A549 (cell line): Measurements from ENCODE around the gene TMEM135. TPM values are rescaled to one million over a fixed set of nuclear protein-coding genes. Genes with fewer than 3 reads are reported as not detected.
"Not testable (repeated sequence)": the region's sequence is repeated elsewhere in the genome, so short reads cannot be mapped to it uniquely, and the experiment has no call there.

Experiments
- ATAC-seq, 2 experiments: fragments of 200-7000 bp in 1 of 2; fragments of >200 bp in 1 of 2; cut with Nextera tagmentation in 1 of 2; cut with Tn5 transposase in 1 of 2; 3 replicates each; pipeline versions ENCODE4 v1.8.0 to v1.9.1; 2018 to 2020; ENCODE audit warnings: mild to moderate bottlenecking in 1 of 2, moderate library complexity in 1 of 2
- CTCF ChIA-PET: fragments of 300-600 bp; sonication (Branson Sonifier 250); formaldehyde crosslinking; extraction: SDS; loops from one replicate; lab custom pipeline; 2021; ENCODE audit warnings: antibody characterized with exemption, inconsistent platforms; lab: Yijun Ruan, JAX
- POLR2A ChIA-PET: fragments of 350-600 bp; formaldehyde crosslinking; extraction: SDS; loops from one replicate; lab custom pipeline; 2021; ENCODE audit warnings: antibody characterized with exemption, inconsistent platforms; lab: Yijun Ruan, JAX
- DNase-seq, 2 experiments: peaks; one replicate each; pipeline versions ENCODE4 v3.0.0 to v3.0.0-alpha.2; 2011 to 2016; ENCODE audit warnings: low read depth in 1 of 2, low spot score in 1 of 2
- FAIRE-seq: peaks from 2 replicates; lab custom pipeline; 2011; peaks lifted over from hg19 to GRCh38; lab: Jason Lieb, UNC
- H3K27ac ChIP-seq, 2 experiments: fragments of >200 bp; sonication (Bioruptor Twin); formaldehyde crosslinking; 3 replicates each; pipeline ENCODE4 v1.5.1; 2016 to 2017
- H3K4me1 ChIP-seq: fragments of >200 bp; sonication (Bioruptor Twin); formaldehyde crosslinking; 3 replicates; pipeline ENCODE4 v1.6.1; 2016
- H3K4me2 ChIP-seq: fragments of >200 bp; sonication (Bioruptor Twin); formaldehyde crosslinking; 3 replicates; pipeline ENCODE4 v1.6.1; 2016
- H3K4me3 ChIP-seq: fragments of >200 bp; sonication (Bioruptor Twin); formaldehyde crosslinking; 3 replicates; pipeline ENCODE4 v1.5.1; 2016
- H3K9me3 ChIP-seq: fragments of >200 bp; sonication (Bioruptor Twin); formaldehyde crosslinking; 3 replicates; pipeline ENCODE4 v1.6.1; 2016
- CHD2 ChIP-seq: fragments of 150-350 bp; IDR thresholded peaks from 2 replicates; pipeline ENCODE4 v1.6.1; 2014; ENCODE audit warnings: low read length; ENCODE audit not compliant: partially characterized antibody
- FOSB ChIP-seq: fragments of 250-450 bp; sonication (Bioruptor Pico); IDR thresholded peaks from 2 replicates; pipeline ENCODE4 v1.5.0; 2020; ENCODE audit warnings: mild to moderate bottlenecking, moderate library complexity
- FOSL2 ChIP-seq, 2 experiments: fragments of 450-650 bp in 1 of 2; fragments of >200 bp in 1 of 2; sonication (Bioruptor Twin) in 1 of 2; formaldehyde crosslinking; IDR thresholded peaks; 2 replicates each; pipeline versions ENCODE4 v1.5.0 to v1.6.1; 2016 to 2020; ENCODE audit warnings: mild to moderate bottlenecking in 1 of 2, moderate library complexity in 1 of 2
- FOXS1 ChIP-seq: fragments of 250-450 bp; sonication (Bioruptor Pico); IDR thresholded peaks from 2 replicates; pipeline ENCODE4 v1.5.0; 2020; ENCODE audit warnings: mild to moderate bottlenecking, moderate library complexity
- HOXA7 ChIP-seq: fragments of 250-450 bp; sonication (Bioruptor Pico); IDR thresholded peaks from 2 replicates; pipeline ENCODE4 v1.5.0; 2020; ENCODE audit warnings: mild to moderate bottlenecking, moderate library complexity
- KDM5A ChIP-seq: fragments of 200-600 bp; sonication (generic); IDR thresholded peaks from 2 replicates; pipeline ENCODE4 v1.6.1; 2016; ENCODE audit warnings: antibody characterized with exemption, mild to moderate bottlenecking
- MAFK ChIP-seq: fragments of 450-650 bp; IDR thresholded peaks from 2 replicates; pipeline ENCODE4 v1.6.1; 2014; ENCODE audit not compliant: partially characterized antibody
- NPAS2 ChIP-seq: fragments of 250-450 bp; sonication (Bioruptor Pico); IDR thresholded peaks from 2 replicates; pipeline ENCODE4 v1.8.0; 2022; ENCODE audit warnings: mild to moderate bottlenecking, moderate library complexity, borderline replicate concordance
- PHF8 ChIP-seq: fragments of 200-600 bp; sonication (generic); IDR thresholded peaks from 2 replicates; pipeline ENCODE4 v1.6.1; 2016; ENCODE audit warnings: low read depth, mild to moderate bottlenecking, antibody characterized with exemption, moderate library complexity, borderline replicate concordance
- RAD21 ChIP-seq, 2 experiments: fragments of >200 bp in 1 of 2; sonication (Bioruptor Twin) in 1 of 2; formaldehyde crosslinking in 1 of 2; IDR thresholded peaks in 1 of 2; conservative IDR thresholded peaks in 1 of 2; 2 replicates in 1 of 2; 3 replicates in 1 of 2; pipeline ENCODE4 v1.6.1; 2012 to 2018; ENCODE audit warnings: inconsistent platforms in 1 of 2
- RNF2 ChIP-seq: fragments of 200-600 bp; sonication (generic); IDR thresholded peaks from 2 replicates; pipeline ENCODE4 v1.6.1; 2016; ENCODE audit warnings: low read depth, mild to moderate bottlenecking, antibody characterized with exemption, moderate library complexity, borderline replicate concordance
- TP53 ChIP-seq: fragments of 250-450 bp; sonication (Bioruptor Pico); IDR thresholded peaks from 2 replicates; pipeline ENCODE4 v1.5.0; 2021; ENCODE audit warnings: mild to moderate bottlenecking, moderate library complexity
- WGBS: methylation state at CpG from one replicate; pipeline ENCODE4 v1.1.6; 2017; ENCODE audit errors: missing lambda C conversion rate; 5-methylcytosine and 5-hydroxymethylcytosine counted together
- polyA plus RNA-seq, 4 experiments: library from polyadenylated mRNA; depleted of rRNA in 3 of 4; stranded (reverse); fragments of >200 nt; fragmentation: RNase III in 1 of 4; extraction: RNeasy Plus Mini Kit Qiagen cat#74134 plus additional on column Dnase treatment in 1 of 4; gene quantifications; 2 replicates in 3 of 4; 3 replicates in 1 of 4; pipeline ENCODE4 v1.2.3, GENCODE V29; 2011 to 2017
- TF ChIP-seq, protein P1 (sequence below): fragments of 150-350 bp; IDR thresholded peaks from 2 replicates; pipeline ENCODE4 v1.6.1; 2014; ENCODE audit warnings: low read depth, mild to moderate bottlenecking, low read length
- TF ChIP-seq, protein P2 (sequence below): IDR thresholded peaks from 2 replicates; pipeline ENCODE4 v1.6.1; 2012; ENCODE audit warnings: low read depth, borderline replicate concordance
- TF ChIP-seq, protein P3 (sequence below): fragments of 450-650 bp; IDR thresholded peaks from 2 replicates; pipeline ENCODE4 v1.6.1; 2014; ENCODE audit warnings: antibody characterized with exemption

The TMEM135 gene
- polyA plus RNA-seq, 2 of the 4 experiments (the other 2 are of a cell fraction): 18.4 to 18.5 TPM

DNA sequence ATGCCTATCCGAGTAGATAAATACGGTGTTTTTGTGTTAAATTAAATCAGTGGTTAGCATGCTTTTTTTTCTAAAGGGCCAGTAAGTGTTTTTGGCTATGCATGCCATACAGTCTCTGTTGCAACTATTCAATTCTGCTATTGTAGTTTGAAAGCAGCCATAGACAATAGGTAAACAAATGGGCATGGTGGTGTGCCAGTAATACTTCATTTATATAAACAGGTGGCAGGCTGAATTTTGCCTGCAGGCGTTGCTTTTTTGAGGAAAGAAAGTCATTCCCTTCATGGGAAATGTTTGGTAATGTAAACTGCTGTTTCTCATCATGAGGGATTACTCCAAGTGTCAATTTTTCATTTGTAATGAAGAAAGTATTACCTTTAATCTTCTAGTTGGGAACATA is 106.5 kb downstream of the TMEM135 start:
- DNase-seq: no peak
- Histone ChIP-seq H3K4me3 (no peak overlapping the region), H3K4me1 (peaks cover 16% of the 10 kb centered on the region), H3K27ac (no peak overlapping the region), H3K4me2 (no peak overlapping the region), H3K9me3 (peaks cover 6% of the 10 kb centered on the region; the same call in 2 of the 3 replicates)
- CTCF ChIA-PET: no interaction called here
- ATAC-seq: no peak
- no peak for TF ChIP-seq NPAS2 (CRISPR knock-in tag)
- TF ChIP-seq, protein P1, sequence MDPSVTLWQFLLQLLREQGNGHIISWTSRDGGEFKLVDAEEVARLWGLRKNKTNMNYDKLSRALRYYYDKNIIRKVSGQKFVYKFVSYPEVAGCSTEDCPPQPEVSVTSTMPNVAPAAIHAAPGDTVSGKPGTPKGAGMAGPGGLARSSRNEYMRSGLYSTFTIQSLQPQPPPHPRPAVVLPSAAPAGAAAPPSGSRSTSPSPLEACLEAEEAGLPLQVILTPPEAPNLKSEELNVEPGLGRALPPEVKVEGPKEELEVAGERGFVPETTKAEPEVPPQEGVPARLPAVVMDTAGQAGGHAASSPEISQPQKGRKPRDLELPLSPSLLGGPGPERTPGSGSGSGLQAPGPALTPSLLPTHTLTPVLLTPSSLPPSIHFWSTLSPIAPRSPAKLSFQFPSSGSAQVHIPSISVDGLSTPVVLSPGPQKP: no peak
- no peak for TF ChIP-seq PHF8
- TF ChIP-seq, protein P2, sequence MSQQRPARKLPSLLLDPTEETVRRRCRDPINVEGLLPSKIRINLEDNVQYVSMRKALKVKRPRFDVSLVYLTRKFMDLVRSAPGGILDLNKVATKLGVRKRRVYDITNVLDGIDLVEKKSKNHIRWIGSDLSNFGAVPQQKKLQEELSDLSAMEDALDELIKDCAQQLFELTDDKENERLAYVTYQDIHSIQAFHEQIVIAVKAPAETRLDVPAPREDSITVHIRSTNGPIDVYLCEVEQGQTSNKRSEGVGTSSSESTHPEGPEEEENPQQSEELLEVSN: no peak
- TF ChIP-seq RAD21 (conservative IDR thresholded peaks at IDR 0.05 in 1 of 2, IDR thresholded peaks at IDR 0.05 in 1 of 2): no peak
- TF ChIP-seq KDM5A: no peak
- TF ChIP-seq TP53 (CRISPR knock-in tag): no peak
- TF ChIP-seq, protein P3, sequence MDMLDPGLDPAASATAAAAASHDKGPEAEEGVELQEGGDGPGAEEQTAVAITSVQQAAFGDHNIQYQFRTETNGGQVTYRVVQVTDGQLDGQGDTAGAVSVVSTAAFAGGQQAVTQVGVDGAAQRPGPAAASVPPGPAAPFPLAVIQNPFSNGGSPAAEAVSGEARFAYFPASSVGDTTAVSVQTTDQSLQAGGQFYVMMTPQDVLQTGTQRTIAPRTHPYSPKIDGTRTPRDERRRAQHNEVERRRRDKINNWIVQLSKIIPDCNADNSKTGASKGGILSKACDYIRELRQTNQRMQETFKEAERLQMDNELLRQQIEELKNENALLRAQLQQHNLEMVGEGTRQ: no peak
- TF ChIP-seq FOSL2 (IDR thresholded peaks at IDR 0.05): no peak
- TF ChIP-seq FOSL2 (CRISPR knock-in tag; IDR thresholded peaks at IDR 0.05): no peak
- TF ChIP-seq MAFK: no peak
- 68% methylated on average over 3 of the region's 3 CpGs for WGBS
- POLR2A ChIA-PET: no interaction called here
- FAIRE-seq: no peak

DNA sequence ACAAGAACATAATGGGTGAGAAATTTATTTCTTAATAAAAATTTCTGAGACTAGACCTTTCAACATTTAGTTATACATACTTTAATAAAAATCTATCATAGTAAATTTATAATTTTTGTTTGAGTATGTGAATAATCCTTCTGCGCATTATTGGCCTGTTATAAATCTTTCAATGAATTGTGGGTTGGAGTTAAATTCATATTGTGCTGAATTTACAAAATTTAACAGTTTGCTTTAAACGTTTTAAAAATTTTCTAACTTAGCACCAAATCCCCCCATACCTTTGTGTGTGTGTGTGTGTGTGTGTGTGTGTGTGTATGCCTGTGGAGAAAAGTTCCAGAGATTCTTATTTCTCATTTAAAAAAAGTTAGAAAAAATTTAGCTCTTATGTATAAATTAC is 111.0 kb downstream of the TMEM135 start:
- 69% methylated on average over 2 of the region's 2 CpGs for WGBS
- FAIRE-seq: no peak

DNA sequence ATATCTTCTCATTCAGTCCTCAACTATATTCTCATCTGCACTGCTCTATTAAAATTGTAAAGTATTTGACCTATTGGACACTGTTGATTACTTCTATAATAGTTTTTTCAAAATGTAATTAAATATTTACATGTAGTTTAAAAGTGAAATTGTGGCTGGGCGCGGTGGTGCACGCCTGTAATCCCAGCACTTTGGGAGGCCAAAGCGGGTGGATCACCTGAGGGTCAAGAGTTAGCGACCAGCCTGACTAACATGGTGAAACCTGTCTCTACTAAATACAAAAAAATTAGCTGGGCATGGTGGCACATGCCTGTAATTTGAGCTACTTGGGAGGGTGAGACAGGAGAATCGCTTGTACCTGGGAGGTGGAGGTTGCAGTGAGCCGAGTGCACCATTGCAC is 112.0 kb downstream of the TMEM135 start:
- ATAC-seq, H3K9me3 ChIP-seq, H3K4me3 ChIP-seq, POLR2A ChIA-PET, H3K27ac ChIP-seq, FAIRE-seq, DNase-seq, H3K4me2 ChIP-seq, H3K4me1 ChIP-seq: not testable (repeated sequence)
- CTCF ChIA-PET: interaction anchor here (1.2 kb wide), 1 partner anchor 22 kb away, joined by 4 read pairs; no protein-coding TSS in a partner anchor
- 87% methylated on average over 7 of the region's 7 CpGs for WGBS

More for the DNA sequence above, 111.0 kb downstream of the TMEM135 start:
- ChIA-PET CTCF (no interaction called here), POLR2A (no interaction called here)
- H3K4me2 ChIP-seq: no peak overlapping the region
- H3K9me3 ChIP-seq: 0 out of 3 replicates have a peak, but pooled peaks cover 4% of the 10 kb centered on the region
- H3K27ac ChIP-seq: no peak overlapping the region
- peaks cover 16% of the 10 kb centered on the region for H3K4me1 ChIP-seq
- no peak overlapping the region for H3K4me3 ChIP-seq
- TF ChIP-seq CHD2 (no peak), MAFK (peak; percentile 45), RNF2 (no peak), FOSB (CRISPR knock-in tag) (no peak)
- DNase-seq (no peak), ATAC-seq (no peak)

DNA sequence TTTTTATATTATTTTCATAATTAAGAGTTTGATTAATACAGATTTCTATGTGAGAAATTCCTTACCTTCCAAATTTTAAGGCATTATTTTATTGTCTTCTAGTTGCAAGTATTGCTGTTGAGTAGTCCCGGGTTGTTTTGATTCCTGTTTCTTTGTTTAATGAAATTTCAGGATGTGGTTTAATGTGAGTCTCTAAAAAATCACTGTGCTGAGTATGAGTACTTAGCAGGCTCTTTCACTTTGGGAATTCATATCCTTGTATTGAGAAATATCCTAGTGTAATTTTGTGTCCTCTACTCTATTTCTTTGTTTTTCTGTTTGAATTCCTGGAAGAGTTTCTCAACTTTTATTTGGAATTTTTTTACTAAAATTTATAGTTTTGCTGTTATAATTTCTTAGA is 113.2 kb downstream of the TMEM135 start:
- ChIA-PET POLR2A (no interaction called here), CTCF (interaction anchor here (0.6 kb wide), 1 partner anchor 72 kb away, joined by 3 read pairs; no protein-coding TSS in a partner anchor)
- H3K9me3 ChIP-seq: 0 out of 3 replicates have a peak, but pooled peaks cover 4% of the 10 kb centered on the region
- ATAC-seq: no peak
- no peak for FAIRE-seq
- 86% methylated on average over 1 of the region's 1 CpG for WGBS
- no peak for DNase-seq
- H3K4me1 ChIP-seq: peaks cover 9% of the 10 kb centered on the region; the same call in 2 of the 3 replicates
- H3K27ac ChIP-seq: no peak overlapping the region
- TF ChIP-seq HOXA7: no peak
- TF ChIP-seq RAD21 (conservative IDR thresholded peaks at IDR 0.05 in 1 of 2, IDR thresholded peaks at IDR 0.05 in 1 of 2): no peak
- TF ChIP-seq FOXS1: no peak
- H3K4me2 ChIP-seq: no peak overlapping the region
- H3K4me3 ChIP-seq: no peak overlapping the region
